ENCODE results near the gene NAALADL1. TPM values are rescaled to one million over a fixed set of nuclear protein-coding genes. Genes with fewer than 3 reads are reported as not detected.
A peak's percentile ranks its signal among the peaks of the same experiment; 100 is the strongest.
"Not testable (repeated sequence)": the region's sequence is repeated elsewhere in the genome, so short reads cannot be mapped to it uniquely, and the experiment has no call there.

NAALADL1 gene
- polyA plus RNA-seq, 3 donors, result 10.7 to 13.0 (median 12.9) TPM

DNA sequence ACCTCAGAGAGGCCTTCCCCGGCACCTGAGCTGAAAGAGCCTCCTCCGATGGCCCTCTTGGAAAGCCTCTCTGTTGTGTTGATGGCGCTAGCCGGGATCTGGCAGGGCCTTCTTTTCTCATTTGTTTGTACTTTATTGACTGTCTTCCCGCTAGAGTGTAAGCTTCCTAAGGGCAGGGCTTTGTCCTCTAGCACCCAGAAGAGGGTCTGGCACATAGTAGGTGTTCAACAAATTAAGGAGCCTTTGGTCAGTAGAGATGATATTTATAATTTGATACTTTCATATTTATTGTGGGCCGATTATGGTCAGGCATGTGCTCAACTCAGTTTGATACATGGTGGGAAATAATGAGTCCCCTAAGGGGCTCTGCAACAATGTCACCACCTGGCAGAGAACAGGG lies 40.4 kb downstream of the NAALADL1 start:
- no peak for DNase-seq (ENCODE audit: low read depth in 3 of 3, low spot score in 2 of 3)

DNA sequence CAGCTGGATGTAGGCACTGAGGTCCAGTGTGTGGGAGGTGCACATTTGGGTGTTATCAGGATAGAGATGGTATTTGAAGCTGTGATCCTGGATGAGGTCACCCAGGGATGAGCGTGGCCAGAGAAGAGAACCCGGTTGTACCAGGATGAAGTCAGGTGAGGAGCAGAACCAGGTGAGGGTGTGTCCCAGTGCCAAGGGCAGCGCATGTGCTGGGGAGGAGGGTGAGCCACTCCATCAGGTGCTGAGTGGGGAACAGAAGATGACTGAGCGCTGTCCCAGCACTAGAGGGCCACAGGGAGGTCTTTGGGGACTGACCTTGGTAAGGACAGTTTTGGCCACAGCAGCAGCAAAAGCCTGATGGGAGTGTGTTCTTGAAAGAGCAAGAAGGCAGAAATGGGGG lies 41.6 kb downstream of the NAALADL1 start:
- no peak for DNase-seq (ENCODE audit: low read depth in 3 of 3, low spot score in 2 of 3)

DNA sequence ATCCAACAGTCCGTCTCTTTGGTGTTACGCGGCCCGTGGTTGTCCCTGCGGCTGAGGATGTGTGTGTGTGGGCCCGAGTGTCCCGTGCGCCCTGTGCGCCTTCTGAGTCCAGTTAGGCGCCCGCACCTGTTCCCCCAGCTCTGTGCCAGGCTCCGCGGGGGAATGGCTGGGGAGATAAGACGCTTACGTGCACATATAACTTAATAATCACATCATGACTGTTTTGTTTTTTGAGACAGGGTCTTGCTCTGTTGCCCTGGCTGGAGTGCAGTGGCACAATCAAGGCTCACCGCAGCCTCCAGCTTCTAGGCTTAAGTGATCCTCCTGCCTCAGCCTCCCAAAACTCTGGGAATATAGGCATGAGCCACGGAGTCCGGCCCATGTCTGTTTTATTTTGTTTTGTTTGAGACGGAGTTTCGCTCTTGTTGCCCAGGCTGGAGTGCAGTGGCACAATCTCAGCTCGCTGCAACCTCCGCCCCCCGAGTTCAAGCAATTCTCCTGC lies 43.6 kb downstream of the NAALADL1 start:
- no peak for DNase-seq (ENCODE audit: low read depth in 3 of 3, low spot score in 2 of 3)

DNA sequence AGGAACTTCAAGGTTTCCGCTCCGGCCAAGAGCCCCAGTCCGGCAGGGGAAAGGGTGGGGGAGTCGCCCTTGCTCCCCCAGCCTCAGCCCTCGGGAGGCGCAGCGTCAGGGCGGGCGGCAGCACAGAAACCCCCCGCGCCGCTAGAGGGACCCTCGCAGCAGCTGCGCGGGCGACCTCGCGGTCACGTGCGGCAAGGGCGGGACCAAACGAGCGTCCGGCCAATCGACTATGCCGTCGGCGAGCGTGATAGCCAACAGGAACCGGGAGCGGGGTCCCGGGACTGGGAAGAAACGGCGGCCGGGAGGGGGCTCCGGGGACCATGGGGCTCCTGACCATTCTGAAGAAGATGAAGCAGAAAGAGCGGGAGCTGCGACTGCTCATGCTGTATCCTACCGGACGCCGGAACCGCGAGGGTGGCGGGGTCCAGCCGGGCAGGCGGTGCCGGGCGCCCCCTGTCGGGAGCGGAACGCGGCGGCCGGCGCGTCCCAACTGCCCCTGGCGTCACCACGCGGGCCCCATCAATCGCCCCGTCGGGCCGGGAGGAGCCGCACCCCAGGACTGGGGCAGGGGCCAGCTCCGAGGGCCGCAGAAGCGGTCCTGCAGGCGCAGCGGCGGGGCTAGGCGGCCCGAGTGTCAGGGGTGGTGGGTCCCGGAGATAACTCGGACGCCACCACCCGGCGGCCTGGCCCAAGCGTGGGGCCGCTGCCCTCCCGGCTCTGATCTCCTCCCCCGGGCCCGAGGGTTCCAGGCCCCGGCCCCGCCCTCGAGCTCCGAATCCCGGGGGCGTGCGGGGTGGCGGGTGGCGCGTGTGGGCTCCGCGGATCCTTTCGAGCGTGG lies 44.2 kb downstream of the NAALADL1 start, which contains the start of gene ARL2:
Gene ARL2, plus strand, starts transcription at position 273 of the 838 bp plus-strand sequence. Its CDS starts 48 bp downstream, at position 321.
- DNase-seq (ENCODE audit: low read depth in 3 of 3, low spot score in 2 of 3), result peak; percentile 74 to 88 (median 85)

DNA sequence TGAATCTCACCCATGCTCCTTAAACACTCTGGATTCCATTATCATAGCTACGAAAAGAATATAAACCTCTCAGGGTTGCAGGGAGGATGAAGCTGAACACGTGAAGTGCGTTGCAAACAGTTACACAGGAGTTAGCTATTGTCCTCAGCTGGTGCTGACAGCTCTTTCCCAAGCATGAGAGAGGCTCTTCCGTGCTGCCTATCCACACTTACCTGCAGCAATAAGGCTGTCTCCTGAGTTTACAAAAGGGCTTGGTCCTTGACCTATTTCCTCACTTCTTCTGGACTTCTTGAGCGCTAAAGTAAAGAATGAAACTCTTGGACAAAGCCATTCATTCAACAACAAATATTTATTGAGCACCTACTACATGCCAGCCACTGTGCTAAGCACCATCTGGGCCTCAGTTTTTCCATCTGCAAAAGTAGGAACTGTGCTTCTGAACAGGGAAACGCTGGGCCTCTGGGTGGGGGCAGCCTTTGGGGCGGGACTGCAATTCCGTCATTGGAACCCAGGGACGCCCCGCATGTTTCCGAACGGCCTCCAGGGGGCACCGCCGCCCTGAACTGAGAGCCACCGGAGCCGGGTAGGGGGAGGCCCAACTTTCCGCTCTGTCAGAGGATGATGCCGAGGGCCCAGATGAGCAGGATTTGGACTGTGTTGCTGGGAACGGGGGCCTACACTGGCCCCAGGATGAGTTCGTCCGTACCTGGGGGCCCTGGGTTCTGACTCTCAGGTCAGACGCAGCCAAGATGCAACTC lies 45.0 kb downstream of the NAALADL1 start:
- DNase-seq (ENCODE audit: low read depth in 3 of 3, low spot score in 2 of 3), result peak; percentile 70 to 82 (median 81)

DNA sequence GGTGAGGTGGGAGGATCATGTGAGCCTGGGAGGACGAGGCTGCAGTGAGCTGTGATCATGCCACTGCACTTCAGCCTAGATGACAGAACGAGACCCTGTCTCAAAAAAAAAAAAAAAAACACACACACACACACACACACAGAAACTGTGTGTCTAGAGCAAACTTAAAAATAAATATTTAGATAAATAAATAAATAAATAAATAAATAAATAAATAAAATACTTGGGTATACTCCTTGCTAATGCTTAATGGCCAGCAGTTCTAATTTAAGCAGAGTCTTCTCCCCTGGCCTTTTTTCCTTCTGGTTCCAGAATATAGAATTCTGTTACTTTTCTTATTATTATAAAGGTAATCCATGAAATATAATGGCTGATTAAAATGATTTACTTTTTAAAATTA lies 49.5 kb downstream of the NAALADL1 start:
- DNase-seq (ENCODE audit: low read depth in 3 of 3, low spot score in 2 of 3), result no peak

DNA sequence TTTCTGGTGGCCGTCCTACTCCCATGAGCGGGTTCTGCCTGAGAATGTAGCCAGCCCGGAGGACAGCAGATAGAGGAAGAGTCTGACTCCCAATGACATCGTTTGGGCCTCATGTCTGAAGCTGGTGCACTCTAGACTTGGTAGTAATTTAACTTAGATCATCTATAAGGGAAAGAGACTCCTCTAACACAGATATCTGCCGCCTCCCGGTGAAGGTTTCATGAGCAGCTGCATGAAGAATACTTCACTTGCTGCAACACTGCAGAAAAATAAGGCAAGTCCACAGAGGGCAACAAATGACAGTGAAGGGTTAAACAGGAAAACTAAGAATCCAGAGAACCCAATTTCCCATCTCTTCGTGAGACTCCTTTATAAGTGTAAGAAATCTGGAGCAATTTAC lies 50.3 kb downstream of the NAALADL1 start:
- no peak for DNase-seq (ENCODE audit: low read depth in 3 of 3, low spot score in 2 of 3)

DNA sequence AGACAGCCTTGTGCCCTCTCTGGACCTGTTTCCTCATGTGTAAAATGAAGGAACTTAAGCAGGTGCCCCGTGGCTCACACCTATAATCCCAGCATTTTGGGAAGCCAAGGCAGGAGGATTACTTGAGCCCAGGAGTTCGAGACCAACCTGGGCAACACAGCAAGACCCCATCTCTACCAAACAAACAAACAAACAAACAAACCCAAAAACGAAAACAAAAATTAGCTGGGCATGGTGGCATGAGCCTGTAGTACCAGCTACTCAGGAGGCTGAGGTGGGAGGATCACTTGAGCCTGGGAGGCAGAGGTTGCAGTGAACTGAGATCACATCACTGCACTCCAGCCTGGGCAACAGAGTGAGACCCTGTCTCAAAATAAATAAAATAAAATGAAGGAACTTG lies 54.4 kb downstream of the NAALADL1 start:
- DNase-seq (ENCODE audit: low read depth in 3 of 3, low spot score in 2 of 3), result not testable (repeated sequence)

DNA sequence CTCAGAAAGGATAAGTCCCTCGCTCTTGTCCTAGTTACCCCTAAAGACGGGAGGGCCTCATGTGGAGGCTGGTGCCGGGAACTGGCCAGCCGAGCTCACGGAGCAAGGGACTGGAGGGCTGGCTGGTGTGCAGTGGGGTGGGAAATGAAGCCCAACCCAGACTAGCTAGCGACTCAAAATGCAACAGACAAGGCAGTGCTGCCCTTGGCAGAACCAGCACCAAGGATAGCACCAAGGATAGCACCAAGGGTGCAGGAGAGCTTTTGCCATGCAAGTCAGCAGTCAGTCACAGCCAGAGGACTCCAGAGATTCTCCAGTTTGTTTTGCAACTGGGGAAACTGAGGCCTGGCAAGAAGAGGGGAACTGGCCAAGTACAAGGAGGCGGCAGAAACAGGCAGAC lies 55.1 kb downstream of the NAALADL1 start:
- DNase-seq (ENCODE audit: low read depth in 3 of 3, low spot score in 2 of 3), result no peak

DNA sequence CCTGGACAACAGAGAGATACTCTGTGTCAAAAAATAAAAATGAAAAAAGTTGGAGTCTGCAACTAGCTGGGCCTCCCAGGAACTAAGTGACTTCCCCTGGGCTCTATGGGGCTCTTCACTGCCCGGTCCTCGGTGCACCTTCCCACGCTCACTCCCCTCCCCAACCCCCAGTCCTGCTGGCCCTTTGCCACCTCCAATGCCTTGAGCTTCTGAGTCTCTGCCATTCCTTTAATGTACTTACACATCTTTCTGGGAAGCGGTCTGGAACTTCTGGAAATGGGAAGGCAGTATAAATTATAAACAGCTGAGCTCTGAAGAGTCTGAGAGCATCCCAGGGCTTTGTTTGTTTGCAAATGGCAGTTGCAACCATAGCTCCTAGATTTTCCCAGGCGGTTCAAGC lies 55.6 kb downstream of the NAALADL1 start:
- DNase-seq (ENCODE audit: low read depth in 3 of 3, low spot score in 2 of 3), result no peak

DNA sequence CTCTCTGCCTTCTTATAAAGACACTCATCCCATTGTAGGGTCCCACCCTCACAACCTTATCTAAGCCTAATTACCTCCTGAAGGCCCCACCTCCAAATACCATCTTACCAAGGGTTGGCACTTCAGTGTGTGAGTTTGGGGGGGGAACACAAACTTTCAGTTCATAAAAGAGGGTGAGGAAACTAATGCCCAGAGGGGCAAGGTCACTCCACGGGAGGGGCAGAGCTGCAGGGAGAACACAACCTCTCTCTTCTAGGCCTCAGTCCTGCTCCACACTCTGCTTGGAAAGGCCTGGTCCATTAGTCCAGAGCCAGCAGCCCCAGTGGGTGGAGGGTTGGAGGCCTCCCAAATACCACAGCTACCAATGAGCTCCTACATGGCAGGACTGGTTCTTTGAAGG lies 58.9 kb downstream of the NAALADL1 start:
- no peak for DNase-seq (ENCODE audit: low read depth in 3 of 3, low spot score in 2 of 3)

DNA sequence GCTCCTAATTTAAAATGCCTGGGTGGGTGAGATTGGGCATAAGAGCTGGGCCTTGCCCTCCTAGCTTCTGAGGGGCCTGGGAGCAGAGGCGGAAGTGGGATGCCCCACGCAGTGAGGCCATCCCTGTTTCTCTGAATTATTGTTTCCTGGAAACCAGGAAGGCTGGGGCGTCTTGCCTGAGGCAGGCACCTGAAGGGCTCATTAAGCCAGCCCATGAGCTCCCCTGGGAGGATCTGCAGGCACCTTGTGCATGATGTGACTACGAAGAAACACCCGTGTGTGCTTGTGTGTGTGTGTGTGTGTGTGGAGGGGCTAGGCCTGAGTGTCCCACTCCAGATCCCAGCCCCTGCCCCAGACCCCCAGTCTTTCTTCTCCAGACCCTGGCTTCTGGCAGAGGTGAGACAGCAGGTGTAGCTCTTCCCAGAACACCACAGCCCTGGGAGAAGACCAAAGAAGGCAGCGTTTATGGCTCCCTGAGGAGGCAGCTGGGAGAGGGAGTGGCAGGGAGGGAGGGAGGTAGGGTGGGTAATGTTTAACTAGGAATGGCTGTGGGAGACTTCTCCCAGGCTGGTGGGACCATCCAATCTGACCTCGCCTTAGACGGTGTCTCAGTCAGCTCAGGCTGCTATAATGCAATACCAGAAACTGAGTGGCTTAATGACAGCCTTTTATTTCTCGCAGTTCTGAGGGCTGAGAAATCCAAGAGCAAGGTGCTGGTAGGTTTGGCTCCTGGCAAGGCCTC lies 59.5 kb downstream of the NAALADL1 start:
- no peak for DNase-seq (ENCODE audit: low read depth in 3 of 3, low spot score in 2 of 3)

DNA sequence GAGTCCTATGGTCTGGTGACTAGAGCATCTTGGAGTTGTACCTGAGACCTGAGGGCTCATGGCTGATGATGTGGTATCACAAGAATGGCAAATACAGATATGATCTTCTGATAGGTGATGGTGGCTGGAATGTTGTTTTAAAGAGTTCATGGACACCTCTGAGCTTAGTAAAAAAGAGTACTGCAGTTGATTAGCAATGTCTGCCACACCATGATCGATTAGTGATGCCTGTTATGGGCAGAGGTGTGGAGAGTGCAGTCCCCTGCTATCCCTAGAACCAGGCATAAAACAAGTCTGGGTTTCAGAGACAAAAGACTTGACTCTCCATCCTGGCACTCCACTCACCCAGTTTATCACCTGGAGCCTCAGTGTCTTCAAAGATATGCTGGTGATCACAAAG lies 60.2 kb downstream of the NAALADL1 start:
- no peak for DNase-seq (ENCODE audit: low read depth in 3 of 3, low spot score in 2 of 3)

DNA sequence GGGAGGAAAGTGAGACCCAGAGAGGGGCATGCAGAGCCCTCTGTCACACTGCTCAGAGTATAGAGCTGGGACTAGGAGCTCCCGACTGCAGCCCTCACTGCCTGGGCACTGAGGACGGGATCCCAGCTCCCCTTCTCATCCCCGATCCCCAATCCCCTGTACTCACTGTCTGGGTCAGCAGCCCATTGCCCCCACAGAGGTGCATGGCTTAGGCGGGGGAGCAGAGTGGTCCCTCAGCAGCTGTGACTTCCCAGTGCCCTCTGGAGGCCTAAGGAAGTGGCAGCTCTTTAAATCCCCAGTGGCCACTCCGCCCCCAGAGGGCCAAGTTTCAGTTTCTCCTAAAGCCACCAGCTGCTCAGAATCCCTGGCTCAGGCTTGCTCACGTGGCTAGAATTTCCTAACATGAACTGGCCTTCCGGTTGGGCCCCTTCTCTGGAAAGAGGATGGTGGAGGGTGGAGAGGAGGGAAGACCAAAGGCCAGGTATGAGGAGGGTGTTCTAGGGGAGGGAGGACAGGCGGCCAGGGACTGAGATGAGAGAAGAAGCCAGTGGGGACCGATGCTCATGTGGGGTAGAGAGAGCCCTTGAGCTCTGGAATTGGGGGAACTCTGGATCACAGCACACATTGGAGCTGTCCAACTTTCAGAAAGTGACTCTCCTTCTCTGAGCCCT lies 61.5 kb downstream of the NAALADL1 start, which contains the start of gene BATF2:
Gene BATF2, minus strand, starts transcription at position 262 of the 671 bp plus-strand sequence. Its CDS starts 57 bp downstream, at position 205.
- DNase-seq (ENCODE audit: low read depth in 3 of 3, low spot score in 2 of 3), result peak in 2 of 3 donors; percentile 66 to 77

DNA sequence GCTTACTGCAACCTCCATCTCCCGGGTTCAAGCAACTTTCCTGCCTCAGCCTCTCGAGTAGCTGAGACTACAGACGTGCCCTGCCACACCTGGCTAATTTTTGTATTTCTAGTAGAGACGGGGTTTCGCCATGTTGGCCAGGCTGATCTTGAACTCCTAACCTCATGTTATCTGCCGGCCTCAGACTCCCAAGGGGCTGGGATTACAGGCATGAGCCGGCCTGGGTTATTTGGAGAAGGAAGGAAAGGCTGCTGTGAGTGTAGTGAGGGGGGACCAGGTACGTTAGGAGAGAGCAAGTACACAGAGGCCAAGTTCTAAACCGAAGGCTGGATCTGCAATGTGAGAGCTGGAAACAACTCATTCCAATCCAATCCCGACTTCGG lies 62.0 kb downstream of the NAALADL1 start:
- DNase-seq (ENCODE audit: low read depth in 3 of 3, low spot score in 2 of 3), result no peak

Other genes starting within 250 kb of the NAALADL1 start
- gene MEN1, start 248.0 kb downstream of the NAALADL1 start, polyA plus RNA-seq (ENCODE audit: insufficient read length in 3 of 3), result 10 to 100 TPM; 30.0 to 33.6 (median 30.7) TPM
- 1 to 10 TPM; 4.3 to 5.1 (median 4.3) TPM for gene CDC42BPG, start 213.9 kb downstream of the NAALADL1 start, polyA plus RNA-seq (ENCODE audit: insufficient read length in 3 of 3)
- 10 to 100 TPM; 44.6 to 63.5 (median 49.4) TPM for gene EHD1, start 179.9 kb downstream of the NAALADL1 start, polyA plus RNA-seq (ENCODE audit: insufficient read length in 3 of 3)
- gene ATG2A, start 141.3 kb downstream of the NAALADL1 start, polyA plus RNA-seq (ENCODE audit: insufficient read length in 3 of 3), result 10 to 100 TPM; 12.8 to 14.0 (median 13.2) TPM
- 10 to 100 TPM; 14.3 to 16.3 (median 16.0) TPM for gene PPP2R5B, start 133.9 kb downstream of the NAALADL1 start, polyA plus RNA-seq (ENCODE audit: insufficient read length in 3 of 3)
- gene GPHA2, start 122.7 kb downstream of the NAALADL1 start, polyA plus RNA-seq (ENCODE audit: insufficient read length in 3 of 3), result 1 to 10 TPM; 1.5 to 1.7 (median 1.6) TPM
- gene MAJIN, start 86.4 kb downstream of the NAALADL1 start, polyA plus RNA-seq (ENCODE audit: insufficient read length in 3 of 3), result 1 to 10 TPM in 1 of 3 donors, under 1 TPM in 2; 0.57 to 1.2 (median 0.67) TPM
- 1 to 10 TPM; 2.7 to 3.1 (median 3.0) TPM for gene BATF2, start 61.6 kb downstream of the NAALADL1 start, polyA plus RNA-seq (ENCODE audit: insufficient read length in 3 of 3)
- 10 to 100 TPM; 51.5 to 64.4 (median 54.5) TPM for gene ARL2, start 44.4 kb downstream of the NAALADL1 start, polyA plus RNA-seq (ENCODE audit: insufficient read length in 3 of 3)
- gene SNX15, start 31.1 kb downstream of the NAALADL1 start, polyA plus RNA-seq (ENCODE audit: insufficient read length in 3 of 3), result 10 to 100 TPM; 22.9 to 29.1 (median 26.9) TPM
- 10 to 100 TPM in 2 of 3 donors, 1 to 10 TPM in 1; 9.9 to 12.8 (median 10.6) TPM for gene SAC3D1, start 17.3 kb downstream of the NAALADL1 start, polyA plus RNA-seq (ENCODE audit: insufficient read length in 3 of 3)
- 10 to 100 TPM; 17.8 to 18.4 (median 18.0) TPM for gene CDCA5, start 25.5 kb upstream of the NAALADL1 start, polyA plus RNA-seq (ENCODE audit: insufficient read length in 3 of 3)
- gene ZFPL1, start 25.7 kb upstream of the NAALADL1 start, polyA plus RNA-seq (ENCODE audit: insufficient read length in 3 of 3), result 10 to 100 TPM; 25.2 to 28.2 (median 27.3) TPM
- 100 to 1,000 TPM in 2 of 3 donors, 10 to 100 TPM in 1; 96.9 to 104 (median 101) TPM for gene VPS51, start 37.7 kb upstream of the NAALADL1 start, polyA plus RNA-seq (ENCODE audit: insufficient read length in 3 of 3)
- gene TM7SF2, start 53.3 kb upstream of the NAALADL1 start, polyA plus RNA-seq (ENCODE audit: insufficient read length in 3 of 3), result 10 to 100 TPM; 68.6 to 89.4 (median 70.8) TPM
- 1 to 10 TPM; 4.6 to 6.0 (median 5.0) TPM for gene ZNHIT2, start 59.1 kb upstream of the NAALADL1 start, polyA plus RNA-seq (ENCODE audit: insufficient read length in 3 of 3)
- 100 to 1,000 TPM; 585 to 654 (median 621) TPM for gene FAU, start 63.6 kb upstream of the NAALADL1 start, polyA plus RNA-seq (ENCODE audit: insufficient read length in 3 of 3)
- gene MRPL49, start 63.8 kb upstream of the NAALADL1 start, polyA plus RNA-seq (ENCODE audit: insufficient read length in 3 of 3), result 10 to 100 TPM; 58.6 to 62.2 (median 59.5) TPM
- gene SYVN1, start 76.0 kb upstream of the NAALADL1 start, polyA plus RNA-seq (ENCODE audit: insufficient read length in 3 of 3), result 10 to 100 TPM; 44.8 to 46.9 (median 45.6) TPM
- gene SPDYC, start 111.7 kb upstream of the NAALADL1 start, polyA plus RNA-seq (ENCODE audit: insufficient read length in 3 of 3), result not detected
- gene CAPN1, start 123.4 kb upstream of the NAALADL1 start, polyA plus RNA-seq (ENCODE audit: insufficient read length in 3 of 3), result 100 to 1,000 TPM in 1 of 3 donors, 10 to 100 TPM in 2; 73.4 to 102 (median 83.1) TPM
- gene POLA2, start 203.4 kb upstream of the NAALADL1 start, polyA plus RNA-seq (ENCODE audit: insufficient read length in 3 of 3), result 10 to 100 TPM; 24.3 to 28.2 (median 25.6) TPM